IMR-90 (cell line): Measurements from ENCODE around the gene TBCD. TPM values are rescaled to one million over a fixed set of nuclear protein-coding genes. Genes with fewer than 3 reads are reported as not detected.

ENCODE experiments used
- ATAC-seq: fragments of 200-7000 bp; cut with Tn5 transposase; 2 replicates; pipeline ENCODE4 v1.9.1; 2020; ENCODE audit warnings: low read depth, mild to moderate bottlenecking, moderate library complexity
- BruUV-seq: library from RNA; stranded (reverse); fragments of 400-500 nt; replicated peaks from 2 replicates; lab custom pipeline; 2021; lab: Mats Ljungman, UMichigan
- CTCF ChIA-PET: fragments of 300-600 bp; formaldehyde crosslinking; extraction: SDS; loops from one replicate; lab custom pipeline; 2021; ENCODE audit warnings: antibody characterized with exemption; lab: Yijun Ruan, JAX
- POLR2A ChIA-PET: fragments of 300-600 bp; sonication (Branson Sonifier 250); formaldehyde crosslinking; loops from one replicate; lab custom pipeline; 2022; ENCODE audit warnings: antibody characterized with exemption; ENCODE audit not compliant: unreplicated experiment; lab: Charles Lee
- DNase-seq: peaks from one replicate; pipeline ENCODE4 v3.0.0; 2013
- H2AFZ ChIP-seq: replicated peaks from 2 replicates; pipeline ENCODE3; 2013; ENCODE audit warnings: low read length, mild to moderate bottlenecking; ENCODE audit not compliant: poor library complexity
- H2AK5ac ChIP-seq: 2 replicates; pipeline ENCODE4 v1.6.1; 2013; ENCODE audit warnings: low read depth, low read length, inconsistent platforms
- H2AK9ac ChIP-seq: replicated peaks from 2 replicates; pipeline ENCODE3; 2013; ENCODE audit warnings: mild to moderate bottlenecking, low read depth, low read length, moderate library complexity; ENCODE audit not compliant: poor library complexity
- H2BK120ac ChIP-seq: 2 replicates; pipeline ENCODE4 v1.6.1; 2013; ENCODE audit warnings: low read depth, low read length, inconsistent platforms
- H2BK15ac ChIP-seq: 3 replicates; pipeline ENCODE4 v1.6.1; 2013; ENCODE audit warnings: low read depth, low read length, inconsistent platforms
- H2BK20ac ChIP-seq: 2 replicates; pipeline ENCODE4 v1.6.1; 2013; ENCODE audit warnings: low read depth, mild to moderate bottlenecking, inconsistent platforms, low read length, moderate library complexity
- H2BK5ac ChIP-seq: 2 replicates; pipeline ENCODE4 v1.6.1; 2013; ENCODE audit warnings: mild to moderate bottlenecking, low read depth, low read length, inconsistent platforms; ENCODE audit not compliant: poor library complexity, severe bottlenecking
- H3K14ac ChIP-seq: replicated peaks from 2 replicates; pipeline ENCODE4 v1.6.1; 2013; ENCODE audit warnings: low read depth, low read length, inconsistent platforms
- H3K18ac ChIP-seq: 2 replicates; pipeline ENCODE4 v1.6.1; 2013; ENCODE audit warnings: low read depth, low read length, control low read depth
- H3K23ac ChIP-seq: 2 replicates; pipeline ENCODE4 v1.6.1; 2013; ENCODE audit warnings: low read depth, low read length, inconsistent platforms
- H3K27ac ChIP-seq: 2 replicates; pipeline ENCODE4 v1.5.1; 2013; ENCODE audit warnings: mild to moderate bottlenecking, control low read depth, low read length; ENCODE audit not compliant: insufficient read depth
- H3K27me3 ChIP-seq: 2 replicates; pipeline ENCODE4 v1.6.1; 2013; ENCODE audit warnings: low read length; ENCODE audit not compliant: control insufficient read depth, insufficient read depth
- H3K36me3 ChIP-seq: 2 replicates; pipeline ENCODE4 v1.6.1; 2013; ENCODE audit warnings: low read length, mixed read lengths; ENCODE audit not compliant: control insufficient read depth, insufficient read depth
- H3K4ac ChIP-seq: 2 replicates; pipeline ENCODE4 v1.6.1; 2013; ENCODE audit warnings: low read depth, low read length, inconsistent platforms
- H3K4me1 ChIP-seq: 2 replicates; pipeline ENCODE4 v1.6.1; 2013; ENCODE audit warnings: low read length, mixed read lengths; ENCODE audit not compliant: control insufficient read depth, insufficient read depth
- H3K4me2 ChIP-seq: 2 replicates; pipeline ENCODE4 v1.6.1; 2013; ENCODE audit warnings: low read depth, mild to moderate bottlenecking, control low read depth, low read length, moderate library complexity
- H3K4me3 ChIP-seq: 2 replicates; pipeline ENCODE4 v1.5.1; 2013; ENCODE audit warnings: low read depth, mild to moderate bottlenecking, control low read depth, low read length, moderate library complexity; ENCODE audit not compliant: insufficient read depth
- H3K56ac ChIP-seq: 2 replicates; pipeline ENCODE4 v1.6.1; 2013; ENCODE audit warnings: low read length, inconsistent platforms; ENCODE audit not compliant: insufficient read depth; ENCODE audit errors: extremely low read depth
- H3K79me1 ChIP-seq, 2 experiments: 2 replicates each; pipeline ENCODE4 v1.6.1; 2013; ENCODE audit warnings: low read length in 2 of 2, inconsistent platforms in 1 of 2, low read depth in 1 of 2
- H3K9ac ChIP-seq: 2 replicates; pipeline ENCODE4 v1.6.1; 2013; ENCODE audit warnings: low read depth, low read length, control low read depth
- H3K9me1 ChIP-seq: 2 replicates; pipeline ENCODE4 v1.6.1; 2013; ENCODE audit warnings: low read length, inconsistent platforms; ENCODE audit not compliant: insufficient read depth
- H3K9me3 ChIP-seq: 2 replicates; pipeline ENCODE4 v1.6.1; 2013; ENCODE audit warnings: low read length; ENCODE audit not compliant: control insufficient read depth, insufficient read depth
- H4K20me1 ChIP-seq: 2 replicates; pipeline ENCODE4 v1.6.1; 2013; ENCODE audit warnings: low read length, inconsistent platforms; ENCODE audit not compliant: insufficient read depth
- H4K5ac ChIP-seq: 2 replicates; pipeline ENCODE4 v1.6.1; 2013; ENCODE audit warnings: mild to moderate bottlenecking, low read depth, low read length, control low read depth
- H4K8ac ChIP-seq, 2 experiments: 2 replicates each; pipeline ENCODE4 v1.6.1; 2013; ENCODE audit warnings: low read depth in 2 of 2, low read length in 2 of 2, control low read depth in 1 of 2, inconsistent platforms in 1 of 2
- H4K91ac ChIP-seq: 2 replicates; pipeline ENCODE4 v1.6.1; 2013; ENCODE audit warnings: low read depth, low read length, inconsistent platforms; ENCODE audit not compliant: insufficient read depth
- BHLHE40 ChIP-seq: fragments of 150-350 bp; IDR thresholded peaks from 2 replicates; pipeline ENCODE4 v1.6.1; 2016; ENCODE audit warnings: mild to moderate bottlenecking, low read depth, low read length
- CEBPB ChIP-seq: IDR thresholded peaks from 2 replicates; pipeline ENCODE4 v1.6.1; 2012; ENCODE audit warnings: low read depth, low read length, improper control_type of control experiment
- CHD1 ChIP-seq: IDR thresholded peaks from 2 replicates; pipeline ENCODE4 v1.6.1; 2012; ENCODE audit warnings: low read depth, low read length, improper control_type of control experiment
- CTCF ChIP-seq: conservative IDR thresholded peaks from 2 replicates; pipeline ENCODE4 v1.5.1; 2012; ENCODE audit warnings: mild to moderate bottlenecking, low read depth, low read length, improper control_type of control experiment
- ELK1 ChIP-seq: fragments of 150-350 bp; IDR thresholded peaks from 2 replicates; pipeline ENCODE4 v1.6.1; 2016; ENCODE audit warnings: low read depth, mild to moderate bottlenecking, low read length, moderate library complexity, borderline replicate concordance
- FOS ChIP-seq: fragments of 150-350 bp; IDR thresholded peaks from 2 replicates; pipeline ENCODE4 v1.6.1; 2016; ENCODE audit warnings: low read depth, low read length
- MAZ ChIP-seq: IDR thresholded peaks from 2 replicates; pipeline ENCODE4 v1.6.1; 2012; ENCODE audit warnings: low read depth, mild to moderate bottlenecking, low read length, improper control_type of control experiment, moderate library complexity, borderline replicate concordance
- NFE2L2 ChIP-seq: fragments of 150-350 bp; IDR thresholded peaks from 2 replicates; pipeline ENCODE4 v1.6.1; 2016; ENCODE audit warnings: low read depth, mild to moderate bottlenecking, low read length
- RAD21 ChIP-seq: IDR thresholded peaks from 2 replicates; pipeline ENCODE4 v1.6.1; 2012; ENCODE audit warnings: low read length, improper control_type of control experiment
- RCOR1 ChIP-seq: IDR thresholded peaks from 2 replicates; pipeline ENCODE4 v1.6.1; 2012; ENCODE audit warnings: mild to moderate bottlenecking, low read length, improper control_type of control experiment; ENCODE audit not compliant: insufficient replicate concordance
- RFX5 ChIP-seq: IDR thresholded peaks from 2 replicates; pipeline ENCODE4 v1.8.0; 2012; ENCODE audit warnings: low read depth, mild to moderate bottlenecking, low read length, moderate library complexity
- SMC3 ChIP-seq: fragments of 150-350 bp; IDR thresholded peaks from 2 replicates; pipeline ENCODE4 v1.6.1; 2016; ENCODE audit warnings: low read depth, mild to moderate bottlenecking, antibody characterized with exemption, low read length, moderate library complexity
- WGBS, 2 experiments: methylation state at CpG; one replicate each; pipeline versions ENCODE4 v1.1.5 to v1.1.7; 2013; ENCODE audit warnings: missing lambda C conversion rate in 2 of 2; ENCODE audit not compliant: insufficient read length in 1 of 2; ENCODE audit errors: extremely low coverage in 2 of 2; 5-methylcytosine and 5-hydroxymethylcytosine counted together
- dilution Hi-C: fragments of 300-500 bp; cut with HindIII; formaldehyde crosslinking; loops from one replicate; pipeline ENCODE4 v1.14.3; 2018; ENCODE audit warnings: low sequenced_read_pairs; ENCODE audit not compliant: unreplicated experiment
- in situ Hi-C: fragments of 300-500 bp; cut with MboI; formaldehyde crosslinking; loops from 3 replicates; pipeline ENCODE4 v1.14.3; 2019; ENCODE audit warnings: low sequenced_read_pairs, inconsistent platforms, mixed read lengths
- intact Hi-C: fragments of 100-400 bp; cut with micrococcal nuclease; formaldehyde crosslinking; loops from 2 replicates; pipeline ENCODE4 v1.10.0; 2022
- polyA plus RNA-seq, 3 experiments: library from polyadenylated mRNA; depleted of rRNA; stranded (reverse); fragments of >200 nt; gene quantifications; 2 replicates each; pipeline ENCODE4 v1.2.3, GENCODE V29; 2012; ENCODE audit warnings: low replicate concordance in 1 of 3
- total RNA-seq: library from RNA; depleted of rRNA; stranded (reverse); fragments of >200 nt; gene quantifications from 2 replicates; pipeline ENCODE4 v1.2.3, GENCODE V29; 2012

TBCD gene
- total and polyA plus RNA-seq, 2 of the 4 experiments (the other 2 are of a cell fraction), result 21.9 to 54.5 TPM

- 87% methylated on average over 25 of the region's 41 CpGs; no CpG with 5 or more reads in 1 of the 2 experiments for WGBS, 2 experiments
- H3K56ac ChIP-seq, result no peak overlapping the region
- ChIA-PET POLR2A (no interaction called here), CTCF (no interaction called here)
- no peak overlapping the region for H3K14ac ChIP-seq
- no peak overlapping the region for H2BK20ac ChIP-seq
- no peak for TF ChIP-seq BHLHE40
- TF ChIP-seq CTCF, result no peak
- TF ChIP-seq CEBPB, result no peak
- no peak for TF ChIP-seq RFX5
- no peak for TF ChIP-seq RCOR1
- TF ChIP-seq RAD21, result no peak
- no peak for TF ChIP-seq FOS
- TF ChIP-seq SMC3, result no peak
- no peak for TF ChIP-seq NFE2L2
- TF ChIP-seq MAZ, result no peak
- TF ChIP-seq CHD1, result no peak
- TF ChIP-seq ELK1, result no peak
- H3K36me3 ChIP-seq, result peaks cover 13% of the 10 kb centered on the region
- no peak overlapping the region for H3K9ac ChIP-seq
- ATAC-seq (no peak), DNase-seq (no peak)
- in situ Hi-C loops (no loop called here), dilution Hi-C loops (no loop called here), intact Hi-C loops (no loop called here)
- no peak overlapping the region for H2AK5ac ChIP-seq
- no peaks in the 10 kb centered on the region for H3K27me3 ChIP-seq
- H4K91ac ChIP-seq, result no peak overlapping the region
- H3K4me2 ChIP-seq, result no peak overlapping the region
- no peak overlapping the region for H4K5ac ChIP-seq
- H3K9me3 ChIP-seq, result no peaks in the 10 kb centered on the region
- H2BK15ac ChIP-seq, result no peak overlapping the region
- BruUV-seq, result no TSS peak
- H3K27ac ChIP-seq, result no peak overlapping the region
- no peak overlapping the region for H3K18ac ChIP-seq
- no peak overlapping the region for H3K4me3 ChIP-seq
- 0 out of 2 replicates have a peak, but pooled peaks cover 4% of the 10 kb centered on the region for H3K9me1 ChIP-seq
- no peak overlapping the region for H3K23ac ChIP-seq
- no peak overlapping the region for H2BK120ac ChIP-seq
- H3K4me1 ChIP-seq, result peaks cover 6% of the 10 kb centered on the region; the same call in 1 of the 2 replicates
- no peak overlapping the region for H2BK5ac ChIP-seq
- no peak overlapping the region for H4K8ac ChIP-seq
- peaks cover 2% of the 10 kb centered on the region; the same call in 1 of the 2 replicates for H4K20me1 ChIP-seq
- no peak overlapping the region for H2AFZ ChIP-seq
- no peak overlapping the region for H3K4ac ChIP-seq
- peaks cover 3 to 35% of the 10 kb centered on the region in 2 experiments for H3K79me1 ChIP-seq
- no peak overlapping the region for H2AK9ac ChIP-seq
Measured at GRCh38 chr17:82871776-82872561, 120.1 kb downstream of the TBCD start.
